Measurements from ENCODE around the gene NOC2L. TPM values are rescaled to one million over a fixed set of nuclear protein-coding genes. Genes with fewer than 3 reads are reported as not detected.
A peak's percentile ranks its signal among the peaks of the same experiment; 100 is the strongest.

NOC2L gene
- total and polyA plus RNA-seq, 9 of the 15 experiments (the other 6 are each of a cell fraction or from before 2014, with no cell fraction given), result 4.0 to 410 (median 200) TPM

GRCh38 chr1:966704-967300 lies 7.7 kb upstream of the NOC2L start:
- CTCF ChIA-PET (ENCODE audit: low intra/inter-chr PET ratio), result no interaction called here
- peak overlapping the region; percentile 71 for H3K27ac ChIP-seq (ENCODE audit: extremely low read depth, low read depth, low read length)
- TF ChIP-seq NEUROD1 (IDR thresholded peaks at IDR 0.05; ENCODE audit: borderline replicate concordance, low read depth, low read length, partially characterized antibody), result peak; percentile 21
- TF ChIP-seq MLX (CRISPR knock-in tag; conservative IDR thresholded peaks at IDR 0.05), result no peak
- no peak for TF ChIP-seq MTF1 (CRISPR knock-in tag; IDR thresholded peaks at IDR 0.05; ENCODE audit: borderline replicate concordance)
- peak; percentile 75 for TF ChIP-seq CTBP1 (IDR thresholded peaks at IDR 0.05; ENCODE audit: borderline replicate concordance)
- no peak for TF ChIP-seq CGGBP1 (CRISPR knock-in tag; IDR thresholded peaks at IDR 0.05)
- TF ChIP-seq HDGF (IDR thresholded peaks at IDR 0.05), result no peak
- no peak for TF ChIP-seq NCOR1 (IDR thresholded peaks at IDR 0.05)
- TF ChIP-seq SAFB2 (IDR thresholded peaks at IDR 0.05; ENCODE audit: borderline replicate concordance, low read depth, low read length, severe bottlenecking), result no peak
- TF ChIP-seq CAMTA2 (CRISPR knock-in tag; conservative IDR thresholded peaks at IDR 0.05), result no peak
- TF ChIP-seq ZBTB9 (CRISPR knock-in tag; IDR thresholded peaks at IDR 0.05), result peak; percentile 69; the same call in 1 of the 2 replicates
- peak in 1 of 2 experiments; percentile 6; a peak in 1 of 4 replicates for TF ChIP-seq RAD21 (CRISPR knock-in tag; conservative IDR thresholded peaks at IDR 0.05 in 1 of 2, IDR thresholded peaks at IDR 0.05 in 1 of 2)
- no peak for TF ChIP-seq ATF1 (CRISPR knock-in tag; IDR thresholded peaks at IDR 0.05)
- peak; percentile 60 for TF ChIP-seq ATF1 (tag; IDR thresholded peaks at IDR 0.05)
- TF ChIP-seq TCF7L2 (IDR thresholded peaks at IDR 0.05; ENCODE audit: low read depth, low read length), result no peak
- peak; percentile 78 for TF ChIP-seq CXXC5 (CRISPR knock-in tag; IDR thresholded peaks at IDR 0.05)
- peak; percentile 68 for TF ChIP-seq SUPT5H (IDR thresholded peaks at IDR 0.05)
- peak; percentile 63 to 71; a peak in 3 of 4 replicates for TF ChIP-seq NRF1 (conservative IDR thresholded peaks at IDR 0.05 in 1 of 2, IDR thresholded peaks at IDR 0.05 in 1 of 2)
- TF ChIP-seq JUNB (CRISPR knock-in tag; conservative IDR thresholded peaks at IDR 0.05), result no peak
- TF ChIP-seq CBFA2T3 (IDR thresholded peaks at IDR 0.05), result no peak
- no peak for TF ChIP-seq MEF2A (IDR thresholded peaks at IDR 0.05; ENCODE audit: control insufficient read depth, low read depth, low read length)
- TF ChIP-seq POLR2AphosphoS5 (IDR thresholded peaks at IDR 0.05; ENCODE audit: control insufficient read depth, insufficient read depth, low read depth, low read length), result no peak; the same call in 1 of the 2 replicates
- no peak for TF ChIP-seq PHB2 (IDR thresholded peaks at IDR 0.05; ENCODE audit: low read depth)

More at GRCh38 chr1:966704-967300, 7.7 kb upstream of the NOC2L start:
- Histone ChIP-seq H3K9me1 (ENCODE audit: control insufficient read depth, insufficient read depth, low read length) (no peaks in the 10 kb centered on the region), H3K4me3 (peak overlapping the region; percentile 54), H3K27me3 (ENCODE audit: control insufficient read depth in 2 of 2, insufficient read depth in 2 of 2, low read length in 2 of 2) (peaks cover 0 to 4% of the 10 kb centered on the region in 2 experiments; a peak in 2 of 5 replicates), H3K79me2 (ENCODE audit: control insufficient read depth, insufficient read depth, low read length) (peaks cover under 1% of the 10 kb centered on the region; the same call in 1 of the 3 replicates), H3K4me2 (ENCODE audit: insufficient read depth, low read length) (peak overlapping the region; percentile 94), H3K36me3 (ENCODE audit: control insufficient read depth, insufficient read depth, low read length) (peaks cover 37% of the 10 kb centered on the region; the same call in 2 of the 3 replicates), H3K9me3 (replicated peaks; ENCODE audit: control insufficient read depth, insufficient read depth, low read depth, low read length) (peaks cover 6% of the 10 kb centered on the region), H4K20me1 (replicated peaks; ENCODE audit: control insufficient read depth, insufficient read depth, low read length) (no peaks in the 10 kb centered on the region), H2AFZ (ENCODE audit: low read depth, low read length) (peak overlapping the region; percentile 98), H3K9ac (ENCODE audit: insufficient read depth in 1 of 2, low read depth in 2 of 2, low read length in 2 of 2) (peak overlapping the region; percentile 64 to 90), H3K4me1 (replicated peaks in 1 of 2; ENCODE audit: control insufficient read depth in 2 of 2, insufficient read depth in 2 of 2, low read length in 2 of 2) (peaks cover 14 to 73% of the 10 kb centered on the region in 2 experiments; a peak in 4 of 5 replicates)
- DNase-seq (ENCODE audit: extremely low read depth in 1 of 4, low spot score in 3 of 4), result peak; percentile 90 to 92 (median 92)
- POLR2A ChIA-PET, result interaction anchor here (0.5 to 1.8 kb wide), 11 partner anchors 9 to 188 kb away, joined by 3 to 10 read pairs (median 3); no protein-coding TSS in a partner anchor
- 4% methylated on average over 57 of the region's 60 CpGs for WGBS (ENCODE audit: insufficient coverage, low coverage, missing lambda C conversion rate)
- FAIRE-seq, result peak; percentile 92
- intact Hi-C loops (cut with micrococcal nuclease) (no loop called here), in situ Hi-C loops (cut with MboI) (no loop called here)
- BruUV-seq (replicated peaks), result no TSS peak
- peak; percentile 96 for ATAC-seq
